Smooth muscle cell (in vitro differentiated cells): ENCODE measurements around the gene CAMK1D. TPM values are rescaled to one million over a fixed set of nuclear protein-coding genes. Genes with fewer than 3 reads are reported as not detected.
A peak's percentile ranks its signal among the peaks of the same experiment; 100 is the strongest.

Experiments used
- DNase-seq: peaks from one replicate; lab custom pipeline; 2025; ENCODE audit not compliant: unreplicated experiment; lab: John Stamatoyannopoulos, UW
- H2AFZ ChIP-seq: fragments of 200-600 bp; sonication (generic); 2 replicates; pipeline ENCODE4 v1.6.0; 2016; ENCODE audit warnings: antibody characterized with exemption, low read depth, mild to moderate bottlenecking
- H3F3A ChIP-seq: fragments of 200-600 bp; sonication (generic); 2 replicates; pipeline ENCODE4 v1.6.0; 2017; ENCODE audit warnings: antibody characterized with exemption, low read depth
- H3K27ac ChIP-seq: fragments of 200-600 bp; sonication (generic); 2 replicates; pipeline ENCODE4 v1.5.1; 2016; ENCODE audit warnings: low read depth, mild to moderate bottlenecking
- H3K27me3 ChIP-seq: fragments of 200-600 bp; sonication (generic); 2 replicates; pipeline ENCODE4 v1.6.1; 2016; ENCODE audit warnings: low read depth, mild to moderate bottlenecking
- H3K36me3 ChIP-seq: fragments of 200-600 bp; sonication (generic); 2 replicates; pipeline ENCODE4 v1.5.1; 2016; ENCODE audit warnings: low read depth
- H3K4me1 ChIP-seq: fragments of 200-600 bp; sonication (generic); 2 replicates; pipeline ENCODE4 v1.5.1; 2016; ENCODE audit warnings: low read depth
- H3K4me2 ChIP-seq: fragments of 200-600 bp; sonication (generic); 2 replicates; pipeline ENCODE4 v1.6.0; 2016; ENCODE audit warnings: mild to moderate bottlenecking
- H3K4me3 ChIP-seq: fragments of 200-600 bp; sonication (generic); 2 replicates; pipeline ENCODE4 v1.5.1; 2016; ENCODE audit warnings: mild to moderate bottlenecking
- H3K79me2 ChIP-seq: fragments of 200-600 bp; sonication (generic); 2 replicates; pipeline ENCODE4 v1.6.0; 2016; ENCODE audit warnings: low read depth, mild to moderate bottlenecking
- H3K9ac ChIP-seq: fragments of 200-600 bp; sonication (generic); 2 replicates; pipeline ENCODE4 v1.6.0; 2016; ENCODE audit warnings: low read depth
- H3K9me3 ChIP-seq: fragments of 200-600 bp; sonication (generic); replicated peaks from 2 replicates; pipeline ENCODE4 v1.5.1; 2016; ENCODE audit warnings: low read depth
- H4K20me1 ChIP-seq: fragments of 200-600 bp; sonication (generic); 2 replicates; pipeline ENCODE4 v1.6.0; 2016; ENCODE audit warnings: low read depth
- WGBS: methylation state at CpG from one replicate; pipeline ENCODE4 v1.1.7; 2016; ENCODE audit warnings: low lambda C conversion rate; 5-methylcytosine and 5-hydroxymethylcytosine counted together
- polyA plus RNA-seq: library from polyadenylated mRNA; unstranded; fragments of >200 nt; fragmentation: Nextera tagmentation; extraction: Ambion mirVana; gene quantifications from 2 replicates; pipeline ENCODE4 v1.2.1, GENCODE V29; 2016
- total RNA-seq: library from RNA; depleted of rRNA; stranded (reverse); fragments of >200 nt; gene quantifications from 2 replicates; pipeline ENCODE4 v1.2.3, GENCODE V29; 2014
- TF ChIP-seq, protein P1 (sequence below): fragments of 200-600 bp; sonication (generic); IDR thresholded peaks from 2 replicates; pipeline ENCODE4 v1.5.1; 2017; ENCODE audit warnings: borderline replicate concordance, mild to moderate bottlenecking, antibody characterized with exemption; ENCODE audit not compliant: insufficient read depth, poor library complexity, severe bottlenecking

CAMK1D gene
- total and polyA plus RNA-seq, 2 experiments from 2014 or later = 1.6 to 2.3 TPM

DNA sequence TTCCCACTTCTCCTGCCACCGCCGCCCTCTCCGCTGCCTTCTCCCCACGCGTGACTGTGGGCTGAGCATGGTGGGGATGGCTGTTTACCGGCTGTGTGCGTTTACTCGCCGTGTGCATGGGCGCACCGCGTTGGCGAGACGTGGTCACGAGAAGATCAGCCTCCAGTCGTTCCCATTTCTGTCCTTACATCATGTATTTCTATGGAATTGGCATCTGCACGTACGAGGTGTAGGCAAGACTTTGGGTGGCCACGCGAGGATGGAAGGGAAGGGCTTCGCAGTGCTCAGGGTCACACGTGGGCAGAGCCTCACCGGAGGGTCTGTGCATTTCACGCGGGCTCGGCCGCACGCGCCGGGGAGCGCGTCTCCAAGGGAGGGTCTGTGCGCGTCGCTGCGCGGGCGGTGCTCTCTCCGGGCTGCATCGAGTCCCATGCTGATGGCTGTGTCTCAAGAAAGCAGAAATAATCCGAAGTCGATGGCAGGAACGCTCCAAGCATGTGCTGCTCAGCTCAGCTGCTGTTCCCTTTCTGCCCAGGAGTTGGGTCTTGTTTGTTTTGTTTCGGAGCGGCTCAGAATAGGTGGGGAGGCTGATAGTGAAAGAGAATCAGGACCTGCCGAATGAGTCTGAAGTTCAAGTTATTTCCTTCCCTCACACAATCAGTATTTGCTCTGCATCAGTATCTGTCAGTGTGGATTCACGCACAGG lies 973 bp downstream of the CAMK1D start:
- TF ChIP-seq, protein P1, sequence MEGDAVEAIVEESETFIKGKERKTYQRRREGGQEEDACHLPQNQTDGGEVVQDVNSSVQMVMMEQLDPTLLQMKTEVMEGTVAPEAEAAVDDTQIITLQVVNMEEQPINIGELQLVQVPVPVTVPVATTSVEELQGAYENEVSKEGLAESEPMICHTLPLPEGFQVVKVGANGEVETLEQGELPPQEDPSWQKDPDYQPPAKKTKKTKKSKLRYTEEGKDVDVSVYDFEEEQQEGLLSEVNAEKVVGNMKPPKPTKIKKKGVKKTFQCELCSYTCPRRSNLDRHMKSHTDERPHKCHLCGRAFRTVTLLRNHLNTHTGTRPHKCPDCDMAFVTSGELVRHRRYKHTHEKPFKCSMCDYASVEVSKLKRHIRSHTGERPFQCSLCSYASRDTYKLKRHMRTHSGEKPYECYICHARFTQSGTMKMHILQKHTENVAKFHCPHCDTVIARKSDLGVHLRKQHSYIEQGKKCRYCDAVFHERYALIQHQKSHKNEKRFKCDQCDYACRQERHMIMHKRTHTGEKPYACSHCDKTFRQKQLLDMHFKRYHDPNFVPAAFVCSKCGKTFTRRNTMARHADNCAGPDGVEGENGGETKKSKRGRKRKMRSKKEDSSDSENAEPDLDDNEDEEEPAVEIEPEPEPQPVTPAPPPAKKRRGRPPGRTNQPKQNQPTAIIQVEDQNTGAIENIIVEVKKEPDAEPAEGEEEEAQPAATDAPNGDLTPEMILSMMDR = no peak
- H3K27ac ChIP-seq = no peak overlapping the region

DNA sequence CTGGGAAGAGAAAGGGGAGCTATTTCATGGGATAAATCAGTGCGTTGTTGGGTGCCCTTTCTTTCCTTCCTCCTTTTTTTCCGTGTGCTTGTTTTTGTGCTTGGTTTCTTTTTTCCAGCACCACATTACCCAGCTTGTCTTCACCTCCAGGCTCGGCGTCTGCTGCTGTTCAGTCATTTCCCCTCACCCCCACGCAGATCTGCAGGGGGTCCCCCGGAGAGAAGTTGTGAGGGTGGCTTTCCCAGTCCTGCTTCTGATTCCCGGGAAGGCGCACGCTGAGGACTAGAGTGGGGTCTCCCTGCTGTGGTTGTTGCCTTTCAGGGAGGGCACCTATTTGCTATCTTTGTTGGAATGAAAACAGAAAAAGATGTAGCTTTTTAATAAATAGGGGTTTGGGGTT lies 1.6 kb downstream of the CAMK1D start:
- WGBS = 12% methylated on average over 9 of the region's 9 CpGs
- TF ChIP-seq, protein P1 = no peak
- no peak for DNase-seq
- Histone ChIP-seq H3K9ac (no peak overlapping the region), H3K9me3 (no peaks in the 10 kb centered on the region), H3K27ac (no peak overlapping the region), H2AFZ (no peak overlapping the region), H3K4me1 (peaks cover 4% of the 10 kb centered on the region), H3F3A (no peaks in the 10 kb centered on the region), H3K4me2 (peak overlapping the region; percentile 100), H4K20me1 (no peaks in the 10 kb centered on the region), H3K4me3 (peak overlapping the region; percentile 69), H3K36me3 (no peaks in the 10 kb centered on the region), H3K27me3 (peaks cover 71% of the 10 kb centered on the region), H3K79me2 (no peaks in the 10 kb centered on the region)

More for the DNA sequence above, 973 bp downstream of the CAMK1D start:
- peak overlapping the region; percentile 72 for H2AFZ ChIP-seq
- H3K27me3 ChIP-seq = peaks cover 66% of the 10 kb centered on the region
- no peaks in the 10 kb centered on the region for H3F3A ChIP-seq
- H3K4me2 ChIP-seq = peak overlapping the region; percentile 100
- peaks cover 4% of the 10 kb centered on the region for H3K4me1 ChIP-seq
- peak overlapping the region; percentile 5 for H3K9ac ChIP-seq
- WGBS = 2% methylated on average over 47 of the region's 47 CpGs
- no peaks in the 10 kb centered on the region for H3K9me3 ChIP-seq
- peak; percentile 4 for DNase-seq
- H3K36me3 ChIP-seq = no peaks in the 10 kb centered on the region
- no peaks in the 10 kb centered on the region for H4K20me1 ChIP-seq
- H3K4me3 ChIP-seq = peak overlapping the region; percentile 69
- H3K79me2 ChIP-seq = no peaks in the 10 kb centered on the region

DNA sequence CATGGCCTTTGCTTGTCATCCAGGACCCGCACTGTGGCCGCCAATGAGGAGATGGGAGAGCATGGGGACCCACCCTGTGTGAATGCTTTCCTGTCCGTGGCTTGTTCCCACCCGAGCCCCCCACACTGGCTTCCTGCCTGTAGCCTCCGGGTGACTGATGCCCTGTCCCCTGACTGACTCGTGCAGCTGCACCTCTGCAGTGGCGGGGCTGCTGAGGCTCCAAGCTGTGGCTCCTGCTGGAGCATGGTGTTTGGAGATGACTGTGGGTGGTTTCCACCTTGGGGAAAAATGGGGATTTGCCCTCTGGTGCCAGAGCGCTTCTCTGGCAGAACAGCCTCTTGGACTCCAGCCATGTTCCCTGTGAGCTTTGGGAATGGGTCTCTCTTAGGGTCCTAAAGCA lies 2.1 kb downstream of the CAMK1D start:
- WGBS = 68% methylated on average over 8 of the region's 8 CpGs
- no peaks in the 10 kb centered on the region for H3F3A ChIP-seq
- H3K9me3 ChIP-seq = no peaks in the 10 kb centered on the region
- no peak overlapping the region for H3K4me2 ChIP-seq
- H2AFZ ChIP-seq = no peak overlapping the region
- TF ChIP-seq, protein P1 = no peak
- H3K79me2 ChIP-seq = no peaks in the 10 kb centered on the region
- H4K20me1 ChIP-seq = no peaks in the 10 kb centered on the region
- no peak overlapping the region for H3K9ac ChIP-seq
- H3K27ac ChIP-seq = no peak overlapping the region
- H3K36me3 ChIP-seq = no peaks in the 10 kb centered on the region
- no peak overlapping the region for H3K4me3 ChIP-seq
- H3K27me3 ChIP-seq = peaks cover 73% of the 10 kb centered on the region
- no peak for DNase-seq
- peaks cover 4% of the 10 kb centered on the region for H3K4me1 ChIP-seq

DNA sequence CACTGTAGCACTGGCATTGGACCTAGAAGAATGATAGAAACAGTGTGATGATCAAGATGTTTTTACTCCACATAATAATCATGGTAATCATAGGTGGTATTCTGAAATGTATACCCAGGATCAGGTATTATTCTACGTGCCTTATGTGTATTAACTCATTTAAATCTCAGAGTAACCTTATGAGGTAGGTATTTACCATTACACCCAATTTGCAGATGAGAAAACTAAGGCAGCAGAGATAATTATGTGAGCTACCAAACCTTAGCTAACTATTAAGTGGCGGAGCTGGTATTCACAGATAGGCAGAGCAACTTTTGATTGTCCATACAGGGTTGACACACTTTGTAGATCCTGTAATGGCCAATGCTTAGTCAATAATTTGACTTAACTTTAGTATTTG lies 2.5 kb downstream of the CAMK1D start:
- TF ChIP-seq, protein P1 = no peak
- DNase-seq = no peak
- Histone ChIP-seq H3F3A (no peaks in the 10 kb centered on the region), H3K36me3 (no peaks in the 10 kb centered on the region), H4K20me1 (no peaks in the 10 kb centered on the region), H3K4me2 (no peak overlapping the region), H3K4me3 (no peak overlapping the region), H3K9ac (no peak overlapping the region), H2AFZ (no peak overlapping the region), H3K27ac (no peak overlapping the region), H3K9me3 (no peaks in the 10 kb centered on the region), H3K4me1 (peaks cover 4% of the 10 kb centered on the region), H3K79me2 (no peaks in the 10 kb centered on the region), H3K27me3 (peaks cover 68% of the 10 kb centered on the region)
- 46% methylated on average over 2 of the region's 2 CpGs for WGBS
